ENCODE data around the gene CLIC4.
"Not testable (repeated sequence)": the region's sequence is repeated elsewhere in the genome, so short reads cannot be mapped to it uniquely, and the experiment has no call there.

Gene CLIC4

GRCh38 chr1:24886241-24886640 is 141.0 kb downstream of the CLIC4 start:
- DNase-seq: no peak

- DNase-seq: no peak
Measured at GRCh38 chr1:24888061-24888970, 143.1 kb downstream of the CLIC4 start.

GRCh38 chr1:24888971-24889676 is 143.9 kb downstream of the CLIC4 start:
- DNase-seq: no peak

GRCh38 chr1:24890887-24891286 is 145.6 kb downstream of the CLIC4 start:
- no peak for DNase-seq

GRCh38 chr1:24891367-24891766 is 146.1 kb downstream of the CLIC4 start:
- DNase-seq: not testable (repeated sequence)

GRCh38 chr1:24892188-24893153 is 147.2 kb downstream of the CLIC4 start:
- DNase-seq: no peak

GRCh38 chr1:24893431-24893830 is 148.2 kb downstream of the CLIC4 start:
- no peak for DNase-seq

Data from activated naive CD4-positive, alpha-beta T cell (primary cell).